ENCODE results near the gene SCARB1. TPM values are rescaled to one million over a fixed set of nuclear protein-coding genes. Genes with fewer than 3 reads are reported as not detected.

The SCARB1 gene
- total and polyA plus RNA-seq, 2 experiments from 2014 or later: 31.0 to 62.5 TPM

DNA sequence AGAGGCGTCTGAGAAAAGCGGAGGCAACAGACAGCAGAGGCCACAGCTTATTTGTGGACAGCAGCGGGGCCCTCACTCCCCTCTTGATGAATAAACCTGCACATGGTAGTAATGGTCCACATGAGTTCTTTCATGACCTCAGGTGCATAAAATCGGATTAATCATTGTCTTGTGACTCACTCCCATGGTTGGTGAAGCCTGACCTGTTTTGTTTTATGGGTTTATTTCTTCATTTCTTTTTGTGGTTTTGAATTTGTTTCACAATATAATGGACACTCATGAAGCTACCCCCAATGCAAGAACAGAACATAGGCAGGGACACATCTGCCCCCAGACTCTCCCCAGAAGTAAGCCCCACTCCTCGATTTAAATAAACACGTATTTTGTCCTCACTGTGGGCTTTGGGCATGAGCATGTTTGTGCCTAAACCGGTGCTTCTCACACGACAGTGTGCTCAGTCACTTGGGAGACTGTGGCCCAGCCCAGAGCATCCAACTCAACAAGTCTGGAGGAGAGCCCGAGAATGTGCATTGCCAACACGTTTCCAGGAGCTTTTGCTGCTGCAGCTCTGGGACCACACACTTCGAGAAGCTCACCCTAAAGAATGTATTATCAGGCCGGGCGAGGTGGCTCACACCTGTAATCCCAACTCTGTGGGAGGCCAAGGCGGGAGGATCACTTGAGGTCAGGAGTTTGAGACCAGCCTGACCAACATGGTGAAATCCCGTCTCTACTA is 116.1 kb downstream of the SCARB1 start:
- Histone ChIP-seq H3K9me2 (ENCODE audit: insufficient read depth) (no peaks in the 10 kb centered on the region), H3K27ac (ENCODE audit: low read depth) (no peak overlapping the region), H3K4me3 (no peak overlapping the region), H2AFZ (no peak overlapping the region), H3F3A (replicated peaks; ENCODE audit: low read depth) (0 out of 2 replicates have a peak, but pooled peaks cover 10% of the 10 kb centered on the region), H3K36me3 (ENCODE audit: insufficient read depth) (no peaks in the 10 kb centered on the region), H3K79me2 (replicated peaks; ENCODE audit: insufficient read depth) (no peaks in the 10 kb centered on the region), H3K4me2 (no peak overlapping the region), H3K4me1 (ENCODE audit: insufficient read depth) (peaks cover 11% of the 10 kb centered on the region; the same call in 1 of the 2 replicates), H4K20me1 (replicated peaks; ENCODE audit: insufficient read depth) (no peaks in the 10 kb centered on the region), H3K27me3 (ENCODE audit: insufficient read depth) (no peaks in the 10 kb centered on the region)
- ATAC-seq: no peak
- no peak for TF ChIP-seq POLR2AphosphoS5 (IDR thresholded peaks at IDR 0.05; ENCODE audit: low read depth)
- no peak for TF ChIP-seq ZNF114 (CRISPR knock-in tag; IDR thresholded peaks at IDR 0.05)
- TF ChIP-seq, protein P1, sequence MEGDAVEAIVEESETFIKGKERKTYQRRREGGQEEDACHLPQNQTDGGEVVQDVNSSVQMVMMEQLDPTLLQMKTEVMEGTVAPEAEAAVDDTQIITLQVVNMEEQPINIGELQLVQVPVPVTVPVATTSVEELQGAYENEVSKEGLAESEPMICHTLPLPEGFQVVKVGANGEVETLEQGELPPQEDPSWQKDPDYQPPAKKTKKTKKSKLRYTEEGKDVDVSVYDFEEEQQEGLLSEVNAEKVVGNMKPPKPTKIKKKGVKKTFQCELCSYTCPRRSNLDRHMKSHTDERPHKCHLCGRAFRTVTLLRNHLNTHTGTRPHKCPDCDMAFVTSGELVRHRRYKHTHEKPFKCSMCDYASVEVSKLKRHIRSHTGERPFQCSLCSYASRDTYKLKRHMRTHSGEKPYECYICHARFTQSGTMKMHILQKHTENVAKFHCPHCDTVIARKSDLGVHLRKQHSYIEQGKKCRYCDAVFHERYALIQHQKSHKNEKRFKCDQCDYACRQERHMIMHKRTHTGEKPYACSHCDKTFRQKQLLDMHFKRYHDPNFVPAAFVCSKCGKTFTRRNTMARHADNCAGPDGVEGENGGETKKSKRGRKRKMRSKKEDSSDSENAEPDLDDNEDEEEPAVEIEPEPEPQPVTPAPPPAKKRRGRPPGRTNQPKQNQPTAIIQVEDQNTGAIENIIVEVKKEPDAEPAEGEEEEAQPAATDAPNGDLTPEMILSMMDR (conservative IDR thresholded peaks at IDR 0.05; ENCODE audit: low read depth in 2 of 2): no peak
- no peak for TF ChIP-seq EZH2 (IDR thresholded peaks at IDR 0.05; ENCODE audit: low read depth, unreplicated experiment)
- no peak for TF ChIP-seq NANOG (IDR thresholded peaks at IDR 0.05; ENCODE audit: borderline replicate concordance)
- no peak for TF ChIP-seq STAT1 (IDR thresholded peaks at IDR 0.05; ENCODE audit: unreplicated experiment)
- TF ChIP-seq ZNF331 (CRISPR knock-in tag; IDR thresholded peaks at IDR 0.05; ENCODE audit: low read depth): no peak
- TF ChIP-seq JUNB (IDR thresholded peaks at IDR 0.05; ENCODE audit: unreplicated experiment): no peak
- TF ChIP-seq CREB1 (CRISPR knock-in tag; IDR thresholded peaks at IDR 0.05; ENCODE audit: low read depth): no peak
- TF ChIP-seq, protein P2, sequence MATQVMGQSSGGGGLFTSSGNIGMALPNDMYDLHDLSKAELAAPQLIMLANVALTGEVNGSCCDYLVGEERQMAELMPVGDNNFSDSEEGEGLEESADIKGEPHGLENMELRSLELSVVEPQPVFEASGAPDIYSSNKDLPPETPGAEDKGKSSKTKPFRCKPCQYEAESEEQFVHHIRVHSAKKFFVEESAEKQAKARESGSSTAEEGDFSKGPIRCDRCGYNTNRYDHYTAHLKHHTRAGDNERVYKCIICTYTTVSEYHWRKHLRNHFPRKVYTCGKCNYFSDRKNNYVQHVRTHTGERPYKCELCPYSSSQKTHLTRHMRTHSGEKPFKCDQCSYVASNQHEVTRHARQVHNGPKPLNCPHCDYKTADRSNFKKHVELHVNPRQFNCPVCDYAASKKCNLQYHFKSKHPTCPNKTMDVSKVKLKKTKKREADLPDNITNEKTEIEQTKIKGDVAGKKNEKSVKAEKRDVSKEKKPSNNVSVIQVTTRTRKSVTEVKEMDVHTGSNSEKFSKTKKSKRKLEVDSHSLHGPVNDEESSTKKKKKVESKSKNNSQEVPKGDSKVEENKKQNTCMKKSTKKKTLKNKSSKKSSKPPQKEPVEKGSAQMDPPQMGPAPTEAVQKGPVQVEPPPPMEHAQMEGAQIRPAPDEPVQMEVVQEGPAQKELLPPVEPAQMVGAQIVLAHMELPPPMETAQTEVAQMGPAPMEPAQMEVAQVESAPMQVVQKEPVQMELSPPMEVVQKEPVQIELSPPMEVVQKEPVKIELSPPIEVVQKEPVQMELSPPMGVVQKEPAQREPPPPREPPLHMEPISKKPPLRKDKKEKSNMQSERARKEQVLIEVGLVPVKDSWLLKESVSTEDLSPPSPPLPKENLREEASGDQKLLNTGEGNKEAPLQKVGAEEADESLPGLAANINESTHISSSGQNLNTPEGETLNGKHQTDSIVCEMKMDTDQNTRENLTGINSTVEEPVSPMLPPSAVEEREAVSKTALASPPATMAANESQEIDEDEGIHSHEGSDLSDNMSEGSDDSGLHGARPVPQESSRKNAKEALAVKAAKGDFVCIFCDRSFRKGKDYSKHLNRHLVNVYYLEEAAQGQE (IDR thresholded peaks at IDR 0.05; ENCODE audit: unreplicated experiment): no peak
- TF ChIP-seq, protein P3, sequence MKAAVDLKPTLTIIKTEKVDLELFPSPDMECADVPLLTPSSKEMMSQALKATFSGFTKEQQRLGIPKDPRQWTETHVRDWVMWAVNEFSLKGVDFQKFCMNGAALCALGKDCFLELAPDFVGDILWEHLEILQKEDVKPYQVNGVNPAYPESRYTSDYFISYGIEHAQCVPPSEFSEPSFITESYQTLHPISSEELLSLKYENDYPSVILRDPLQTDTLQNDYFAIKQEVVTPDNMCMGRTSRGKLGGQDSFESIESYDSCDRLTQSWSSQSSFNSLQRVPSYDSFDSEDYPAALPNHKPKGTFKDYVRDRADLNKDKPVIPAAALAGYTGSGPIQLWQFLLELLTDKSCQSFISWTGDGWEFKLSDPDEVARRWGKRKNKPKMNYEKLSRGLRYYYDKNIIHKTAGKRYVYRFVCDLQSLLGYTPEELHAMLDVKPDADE (IDR thresholded peaks at IDR 0.05): no peak
- TF ChIP-seq EZH2phosphoT487 (IDR thresholded peaks at IDR 0.05; ENCODE audit: unreplicated experiment): no peak
- TF ChIP-seq, protein P4, sequence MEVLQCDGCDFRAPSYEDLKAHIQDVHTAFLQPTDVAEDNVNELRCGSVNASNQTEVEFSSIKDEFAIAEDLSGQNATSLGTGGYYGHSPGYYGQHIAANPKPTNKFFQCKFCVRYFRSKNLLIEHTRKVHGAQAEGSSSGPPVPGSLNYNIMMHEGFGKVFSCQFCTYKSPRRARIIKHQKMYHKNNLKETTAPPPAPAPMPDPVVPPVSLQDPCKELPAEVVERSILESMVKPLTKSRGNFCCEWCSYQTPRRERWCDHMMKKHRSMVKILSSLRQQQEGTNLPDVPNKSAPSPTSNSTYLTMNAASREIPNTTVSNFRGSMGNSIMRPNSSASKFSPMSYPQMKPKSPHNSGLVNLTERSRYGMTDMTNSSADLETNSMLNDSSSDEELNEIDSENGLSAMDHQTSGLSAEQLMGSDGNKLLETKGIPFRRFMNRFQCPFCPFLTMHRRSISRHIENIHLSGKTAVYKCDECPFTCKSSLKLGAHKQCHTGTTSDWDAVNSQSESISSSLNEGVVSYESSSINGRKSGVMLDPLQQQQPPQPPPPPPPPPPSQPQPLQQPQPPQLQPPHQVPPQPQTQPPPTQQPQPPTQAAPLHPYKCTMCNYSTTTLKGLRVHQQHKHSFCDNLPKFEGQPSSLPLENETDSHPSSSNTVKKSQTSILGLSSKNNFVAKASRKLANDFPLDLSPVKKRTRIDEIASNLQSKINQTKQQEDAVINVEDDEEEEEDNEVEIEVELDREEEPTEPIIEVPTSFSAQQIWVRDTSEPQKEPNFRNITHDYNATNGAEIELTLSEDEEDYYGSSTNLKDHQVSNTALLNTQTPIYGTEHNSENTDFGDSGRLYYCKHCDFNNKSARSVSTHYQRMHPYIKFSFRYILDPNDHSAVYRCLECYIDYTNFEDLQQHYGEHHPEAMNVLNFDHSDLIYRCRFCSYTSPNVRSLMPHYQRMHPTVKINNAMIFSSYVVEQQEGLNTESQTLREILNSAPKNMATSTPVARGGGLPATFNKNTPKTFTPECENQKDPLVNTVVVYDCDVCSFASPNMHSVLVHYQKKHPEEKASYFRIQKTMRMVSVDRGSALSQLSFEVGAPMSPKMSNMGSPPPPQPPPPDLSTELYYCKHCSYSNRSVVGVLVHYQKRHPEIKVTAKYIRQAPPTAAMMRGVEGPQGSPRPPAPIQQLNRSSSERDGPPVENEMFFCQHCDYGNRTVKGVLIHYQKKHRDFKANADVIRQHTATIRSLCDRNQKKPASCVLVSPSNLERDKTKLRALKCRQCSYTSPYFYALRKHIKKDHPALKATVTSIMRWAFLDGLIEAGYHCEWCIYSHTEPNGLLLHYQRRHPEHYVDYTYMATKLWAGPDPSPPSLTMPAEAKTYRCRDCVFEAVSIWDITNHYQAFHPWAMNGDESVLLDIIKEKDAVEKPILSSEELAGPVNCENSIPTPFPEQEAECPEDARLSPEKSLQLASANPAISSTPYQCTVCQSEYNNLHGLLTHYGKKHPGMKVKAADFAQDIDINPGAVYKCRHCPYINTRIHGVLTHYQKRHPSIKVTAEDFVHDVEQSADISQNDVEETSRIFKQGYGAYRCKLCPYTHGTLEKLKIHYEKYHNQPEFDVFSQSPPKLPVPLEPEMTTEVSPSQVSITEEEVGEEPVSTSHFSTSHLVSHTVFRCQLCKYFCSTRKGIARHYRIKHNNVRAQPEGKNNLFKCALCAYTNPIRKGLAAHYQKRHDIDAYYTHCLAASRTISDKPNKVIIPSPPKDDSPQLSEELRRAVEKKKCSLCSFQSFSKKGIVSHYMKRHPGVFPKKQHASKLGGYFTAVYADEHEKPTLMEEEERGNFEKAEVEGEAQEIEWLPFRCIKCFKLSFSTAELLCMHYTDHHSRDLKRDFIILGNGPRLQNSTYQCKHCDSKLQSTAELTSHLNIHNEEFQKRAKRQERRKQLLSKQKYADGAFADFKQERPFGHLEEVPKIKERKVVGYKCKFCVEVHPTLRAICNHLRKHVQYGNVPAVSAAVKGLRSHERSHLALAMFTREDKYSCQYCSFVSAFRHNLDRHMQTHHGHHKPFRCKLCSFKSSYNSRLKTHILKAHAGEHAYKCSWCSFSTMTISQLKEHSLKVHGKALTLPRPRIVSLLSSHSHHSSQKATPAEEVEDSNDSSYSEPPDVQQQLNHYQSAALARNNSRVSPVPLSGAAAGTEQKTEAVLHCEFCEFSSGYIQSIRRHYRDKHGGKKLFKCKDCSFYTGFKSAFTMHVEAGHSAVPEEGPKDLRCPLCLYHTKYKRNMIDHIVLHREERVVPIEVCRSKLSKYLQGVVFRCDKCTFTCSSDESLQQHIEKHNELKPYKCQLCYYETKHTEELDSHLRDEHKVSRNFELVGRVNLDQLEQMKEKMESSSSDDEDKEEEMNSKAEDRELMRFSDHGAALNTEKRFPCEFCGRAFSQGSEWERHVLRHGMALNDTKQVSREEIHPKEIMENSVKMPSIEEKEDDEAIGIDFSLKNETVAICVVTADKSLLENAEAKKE (CRISPR knock-in tag; IDR thresholded peaks at IDR 0.05): no peak
- peaks cover 3% of the 10 kb centered on the region; the same call in 2 of the 3 replicates for H3K9me3 Mint-ChIP-seq
- peaks cover 37% of the 10 kb centered on the region for H3K4me1 Mint-ChIP-seq
- no peak overlapping the region; the same call in 1 of the 2 replicates for H3K27ac Mint-ChIP-seq
- peaks cover under 1% of the 10 kb centered on the region; the same call in 2 of the 3 replicates for H3K36me3 Mint-ChIP-seq (ENCODE audit: low read depth)
- no peak for DNase-seq (ENCODE audit: low spot score)
- H3K27me3 Mint-ChIP-seq (ENCODE audit: insufficient read depth, low read depth, poor library complexity): peaks cover 11% of the 10 kb centered on the region
- no peak overlapping the region for H3K4me3 Mint-ChIP-seq

Data from GM23338 (cell line).